Fibroblast of upper back skin (primary cell): ENCODE measurements around the gene ZBTB45.
"Not testable (repeated sequence)": the region's sequence is repeated elsewhere in the genome, so short reads cannot be mapped to it uniquely, and the experiment has no call there.

Experiments used
- DNase-seq: peaks from one replicate; pipeline ENCODE4 v3.0.0-alpha.2; 2013

Gene ZBTB45

GRCh38 chr19:58509731-58510083, 9.9 kb downstream of the ZBTB45 start:
- no peak for DNase-seq

- DNase-seq = not testable (repeated sequence)
These were observed 11.9 kb downstream of the ZBTB45 start for GRCh38 chr19:58507602-58508223.

- DNase-seq = no peak
These were observed 19.4 kb downstream of the ZBTB45 start for GRCh38 chr19:58500242-58500641.

GRCh38 chr19:58499021-58499927, 20.3 kb downstream of the ZBTB45 start:
- DNase-seq = peak; percentile 99

- DNase-seq = no peak
These were observed 21.1 kb downstream of the ZBTB45 start for GRCh38 chr19:58498316-58499020.

- DNase-seq = no peak
These were observed 21.9 kb downstream of the ZBTB45 start for GRCh38 chr19:58497634-58498170.

- DNase-seq = no peak
These were observed 27.3 kb downstream of the ZBTB45 start for GRCh38 chr19:58492265-58492664.

- DNase-seq = no peak
These were observed 28.2 kb downstream of the ZBTB45 start for GRCh38 chr19:58491393-58491792.

GRCh38 chr19:58484349-58484748, 35.3 kb downstream of the ZBTB45 start:
- not testable (repeated sequence) for DNase-seq

- DNase-seq = no peak
These were observed 35.8 kb downstream of the ZBTB45 start for GRCh38 chr19:58483776-58484175.

GRCh38 chr19:58482372-58482771, 37.2 kb downstream of the ZBTB45 start:
- DNase-seq = no peak

GRCh38 chr19:58480831-58481230, 38.8 kb downstream of the ZBTB45 start:
- no peak for DNase-seq

GRCh38 chr19:58480481-58480830, 39.2 kb downstream of the ZBTB45 start:
- no peak for DNase-seq

GRCh38 chr19:58479736-58480480, 39.7 kb downstream of the ZBTB45 start:
- DNase-seq = no peak

- DNase-seq = no peak
These were observed 40.3 kb downstream of the ZBTB45 start for GRCh38 chr19:58479303-58479702.

GRCh38 chr19:58477871-58478270, 41.7 kb downstream of the ZBTB45 start:
- DNase-seq = no peak

- DNase-seq = no peak
These were observed 42.5 kb downstream of the ZBTB45 start for GRCh38 chr19:58477130-58477529.

GRCh38 chr19:58476498-58477015, 43.1 kb downstream of the ZBTB45 start:
- DNase-seq = no peak

GRCh38 chr19:58475714-58476497, 43.7 kb downstream of the ZBTB45 start, which contains the start of gene ZNF446:
Gene ZNF446, plus strand, starts transcription at chr19:58476352. Its CDS starts 867 bp downstream, at chr19:58477219.
- DNase-seq = peak; percentile 96

- no peak for DNase-seq
These were observed 44.5 kb downstream of the ZBTB45 start for GRCh38 chr19:58474997-58475713.
